NCI-H2081 (cell line): ENCODE results near the gene CLN3.
"Not testable (repeated sequence)": the region's sequence is repeated elsewhere in the genome, so short reads cannot be mapped to it uniquely, and the experiment has no call there.

Source experiments
- DNase-seq, 2 experiments: peaks; one replicate each; lab custom pipeline; 2025; lab: John Stamatoyannopoulos, UW

CLN3 gene

GRCh38 chr16:28513484-28514181 is 21.8 kb upstream of the CLN3 start:
- DNase-seq, result no peak

DNA sequence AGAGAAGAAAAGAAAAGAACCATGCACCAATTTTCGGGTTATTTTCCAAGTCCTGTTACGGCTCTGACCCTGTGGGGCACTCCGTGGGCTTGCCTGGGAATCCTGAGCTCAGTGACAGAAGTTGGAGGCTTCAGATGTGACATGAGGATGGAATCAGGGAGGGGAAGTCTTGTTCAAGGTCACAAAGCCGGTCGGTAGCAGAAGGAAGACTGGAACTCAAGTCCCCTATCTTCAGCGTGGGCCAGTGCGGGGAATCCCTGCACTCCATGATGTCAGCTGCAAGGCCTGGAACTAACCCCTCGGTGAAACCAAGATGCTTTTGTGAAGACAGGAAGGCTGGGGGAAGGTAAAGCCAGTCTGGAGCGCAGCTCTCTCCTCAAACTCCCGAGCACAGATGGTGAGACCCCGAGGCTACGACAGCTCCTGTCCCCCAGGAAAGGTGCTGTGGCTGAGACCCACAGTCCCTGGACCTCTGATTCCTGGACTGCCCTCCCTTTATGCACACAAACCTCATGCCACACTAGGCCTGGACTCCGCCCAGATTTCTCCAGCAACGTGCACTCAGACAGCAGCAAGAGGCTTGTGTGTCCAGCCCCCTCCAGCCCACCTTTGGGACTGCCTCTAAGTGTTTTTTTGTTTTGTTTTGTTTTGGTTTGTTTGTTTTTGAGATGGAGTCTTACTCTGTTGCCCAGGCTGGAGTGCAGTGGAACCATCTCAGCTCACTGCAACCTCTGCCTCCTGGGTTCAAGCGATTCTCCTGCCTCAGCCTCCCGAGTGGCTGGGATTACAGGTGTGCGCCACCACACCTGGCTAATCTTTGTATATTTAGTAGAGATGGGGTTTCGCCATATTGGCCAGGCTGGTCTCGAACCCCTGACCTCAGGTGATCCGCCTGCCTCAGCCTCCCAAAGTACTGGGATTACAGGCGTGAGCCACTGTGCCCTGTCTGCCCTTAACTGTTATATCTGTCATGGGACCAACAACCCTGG is 20.2 kb upstream of the CLN3 start:
- DNase-seq, result no peak

DNA sequence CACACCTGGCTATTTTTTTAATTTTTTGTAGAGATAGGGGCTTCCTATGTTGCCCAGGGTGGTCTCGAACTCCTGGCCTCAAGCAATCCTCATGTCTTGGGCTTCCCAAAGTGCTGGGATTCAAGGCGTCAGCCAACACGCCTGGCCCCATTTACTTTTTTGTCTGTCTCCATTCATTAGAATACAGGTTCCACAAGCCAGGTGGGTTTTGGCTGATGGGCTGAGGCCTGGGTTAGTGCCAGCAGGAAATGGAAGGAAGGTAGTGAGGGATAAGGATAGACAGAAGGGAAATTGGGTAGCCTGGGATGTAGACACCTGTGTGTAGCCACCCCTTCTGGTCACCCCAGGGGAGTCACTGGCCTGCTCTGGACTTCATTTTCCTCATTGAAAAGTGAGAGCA is 19.2 kb upstream of the CLN3 start:
- DNase-seq, result no peak

DNA sequence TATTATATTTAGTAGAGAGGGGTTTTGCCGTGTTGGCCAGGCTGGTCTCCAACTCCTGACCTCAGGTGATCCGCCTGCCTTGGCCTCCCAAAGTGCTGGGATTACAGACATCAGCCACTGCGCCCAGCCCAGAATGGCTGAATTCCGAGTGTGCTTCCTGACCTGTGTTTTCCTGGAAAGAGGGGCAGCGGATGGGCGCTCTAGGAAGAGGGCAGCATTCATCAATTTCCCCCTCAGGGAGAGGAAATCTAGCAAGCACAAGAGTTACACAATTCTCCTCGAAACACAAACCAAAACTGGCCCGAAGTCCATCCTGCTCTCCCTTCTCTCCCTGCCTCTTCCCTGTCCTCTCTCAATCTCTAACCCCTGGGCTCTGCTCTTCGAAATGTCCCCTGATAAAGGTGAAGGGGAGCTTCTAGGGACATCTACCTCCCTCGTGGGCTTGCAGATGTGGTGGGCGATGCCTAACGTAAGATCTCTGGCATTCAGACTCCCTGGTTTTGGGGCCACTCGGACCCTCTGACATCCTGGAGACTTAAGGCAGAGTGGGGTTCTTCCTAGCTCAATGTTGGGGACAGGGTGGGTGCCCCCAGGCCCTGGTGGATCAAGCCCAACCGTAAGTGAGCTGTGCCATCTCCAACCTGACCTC is 13.7 kb upstream of the CLN3 start:
- no peak for DNase-seq

DNA sequence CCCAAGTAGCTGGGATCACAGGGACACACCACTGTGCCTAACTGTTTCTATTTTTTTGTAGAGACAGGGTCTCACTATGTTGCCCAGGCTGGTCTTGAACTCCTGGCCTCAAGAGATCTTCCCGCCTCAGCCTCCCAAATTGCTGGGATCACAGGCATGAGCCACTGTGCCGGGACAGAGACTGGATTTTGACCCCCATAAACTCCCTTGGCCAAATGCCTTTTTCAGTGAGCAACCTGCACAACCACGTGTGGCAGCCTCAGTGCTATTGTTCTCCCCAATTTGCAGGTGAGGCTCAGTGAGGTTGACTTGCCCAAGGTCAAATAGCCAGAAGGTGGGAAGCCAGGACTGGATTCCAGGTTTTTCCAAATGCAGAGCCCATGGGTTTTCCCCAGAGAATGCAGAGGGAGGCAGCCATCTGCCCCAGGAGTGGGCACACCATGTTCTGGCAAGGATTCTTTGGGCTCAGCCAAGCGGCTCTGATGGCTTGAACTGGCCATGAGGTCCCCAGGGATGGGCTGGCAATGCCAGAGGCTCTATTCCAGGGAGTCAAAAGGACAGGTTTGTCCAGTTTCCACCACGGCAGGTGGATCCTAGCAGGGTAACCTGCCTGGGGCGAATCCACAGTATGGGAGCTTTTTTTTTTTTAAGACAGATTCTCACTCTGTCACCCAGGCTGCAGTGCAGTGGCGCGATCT is 13.0 kb upstream of the CLN3 start:
- no peak for DNase-seq

GRCh38 chr16:28503470-28504259 is 11.8 kb upstream of the CLN3 start:
- DNase-seq, result no peak

DNA sequence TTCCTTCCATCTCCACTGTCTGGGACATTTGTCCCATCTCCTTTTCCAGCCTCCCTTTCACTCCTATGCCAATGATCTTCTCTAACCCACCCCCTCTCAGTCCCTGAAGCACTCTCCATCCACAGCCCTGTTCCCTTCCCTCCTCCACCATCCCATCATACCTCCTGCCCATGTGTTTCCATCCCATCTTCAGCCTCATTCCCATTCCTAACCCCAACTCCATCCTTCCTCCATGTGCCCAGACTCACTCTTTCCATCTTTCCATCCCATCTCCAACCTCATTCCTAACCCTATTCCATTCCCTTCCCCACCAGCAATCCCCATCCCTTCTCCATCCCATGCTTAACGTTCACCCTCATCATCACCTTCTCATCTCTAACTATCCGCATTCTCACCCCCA is 10.4 kb upstream of the CLN3 start:
- DNase-seq, result no peak

- no peak for DNase-seq
Observed at GRCh38 chr16:28501258-28502232, 9.7 kb upstream of the CLN3 start.

DNA sequence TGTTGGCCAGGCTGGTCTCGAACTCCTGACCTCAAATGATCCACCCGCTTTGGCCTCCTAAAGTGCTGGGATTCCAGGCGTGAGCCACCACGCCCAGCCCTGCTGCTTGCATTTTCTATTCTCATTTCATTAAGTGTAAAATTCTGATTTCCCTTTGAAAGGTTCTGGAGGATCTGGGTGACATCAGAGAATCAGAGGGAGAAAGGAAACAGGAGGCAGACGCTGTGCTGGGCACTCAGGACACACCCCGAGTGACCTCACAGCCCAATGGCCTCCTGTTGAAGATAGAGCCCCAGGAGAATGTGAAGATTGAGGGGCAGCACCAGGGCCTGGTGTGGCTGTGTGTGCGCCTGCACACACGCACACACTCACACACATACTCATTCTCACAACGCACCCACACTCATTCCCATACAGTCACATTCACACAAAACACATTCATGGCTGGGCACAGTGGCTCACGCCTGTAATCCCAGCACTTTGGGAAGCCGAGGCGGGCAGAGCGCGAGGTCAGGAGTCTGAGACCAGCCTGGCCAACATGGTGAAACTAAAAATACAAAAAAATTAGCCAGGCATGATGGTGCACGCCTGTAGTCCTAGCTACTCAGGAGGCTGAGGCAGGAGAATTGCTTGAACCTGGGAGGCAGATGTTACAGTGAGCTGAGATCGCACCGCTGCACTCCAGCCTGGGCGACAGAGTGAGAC is 8.8 kb upstream of the CLN3 start:
- not testable (repeated sequence) for DNase-seq

DNA sequence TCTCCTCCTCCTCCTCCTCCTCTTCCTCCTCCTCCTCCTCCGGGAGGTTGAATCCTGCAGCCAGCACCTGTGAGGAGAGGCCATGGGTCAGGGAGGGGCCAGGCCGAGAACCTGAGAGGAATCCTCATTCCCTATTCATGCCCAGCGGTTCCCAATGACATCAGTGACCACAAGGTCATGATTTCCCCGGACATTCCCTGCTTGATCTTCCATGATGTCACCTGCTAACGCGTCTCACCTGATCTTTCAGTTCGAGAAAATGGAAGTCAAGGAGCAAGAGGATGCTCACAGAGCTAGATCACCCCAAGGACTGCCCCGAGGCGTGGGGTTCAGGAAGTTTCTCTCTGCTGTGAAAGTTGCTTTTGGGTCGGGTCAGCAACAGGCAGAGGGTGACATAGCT is 8.0 kb upstream of the CLN3 start:
- DNase-seq, result no peak

- DNase-seq, result no peak
Observed at GRCh38 chr16:28498666-28499381, 7.0 kb upstream of the CLN3 start.

- no peak for DNase-seq
Observed at GRCh38 chr16:28497861-28498599, 6.2 kb upstream of the CLN3 start.

DNA sequence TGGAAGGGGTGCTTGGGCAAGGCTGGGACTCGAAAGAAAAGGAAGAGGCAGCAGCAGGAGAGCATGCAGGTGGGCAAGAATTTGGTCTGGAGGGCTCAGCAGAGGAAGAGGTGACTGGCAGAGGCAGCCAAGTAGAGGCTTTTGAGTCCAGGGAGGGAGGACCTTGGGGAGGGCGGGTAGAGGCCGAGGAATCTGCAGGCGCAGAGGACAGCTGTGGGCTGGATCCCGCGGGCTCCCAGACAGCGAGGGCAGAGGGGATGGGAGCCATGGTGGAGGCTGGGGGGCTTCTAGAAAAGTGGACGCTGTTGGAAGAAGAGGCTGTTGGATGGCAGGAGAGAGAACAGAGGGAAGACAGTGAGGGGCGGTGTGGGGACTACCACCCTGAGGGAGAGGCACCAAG is 5.5 kb upstream of the CLN3 start:
- no peak for DNase-seq

DNA sequence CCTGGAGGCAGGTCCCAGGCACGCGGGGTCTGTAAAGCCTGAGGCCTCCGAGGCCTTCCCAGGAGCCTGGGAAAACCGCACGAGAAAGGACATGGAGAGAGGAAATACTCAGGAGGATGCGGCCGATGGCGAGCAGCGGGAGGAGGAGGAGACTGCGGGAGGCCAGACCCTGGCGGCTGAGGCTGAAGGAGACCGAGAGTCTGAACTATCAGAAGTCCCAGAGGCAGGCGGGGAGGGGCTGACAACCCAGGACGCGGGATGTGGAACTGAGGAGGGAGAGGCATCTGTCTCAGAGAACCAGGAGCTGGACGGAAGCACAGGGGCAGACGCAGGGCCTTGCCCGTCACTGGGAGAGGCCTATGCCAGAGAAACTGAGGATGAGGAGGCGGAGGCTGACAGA is 5.0 kb upstream of the CLN3 start:
- DNase-seq, result no peak

GRCh38 chr16:28495795-28496749 is 4.2 kb upstream of the CLN3 start:
- DNase-seq, result no peak

DNA sequence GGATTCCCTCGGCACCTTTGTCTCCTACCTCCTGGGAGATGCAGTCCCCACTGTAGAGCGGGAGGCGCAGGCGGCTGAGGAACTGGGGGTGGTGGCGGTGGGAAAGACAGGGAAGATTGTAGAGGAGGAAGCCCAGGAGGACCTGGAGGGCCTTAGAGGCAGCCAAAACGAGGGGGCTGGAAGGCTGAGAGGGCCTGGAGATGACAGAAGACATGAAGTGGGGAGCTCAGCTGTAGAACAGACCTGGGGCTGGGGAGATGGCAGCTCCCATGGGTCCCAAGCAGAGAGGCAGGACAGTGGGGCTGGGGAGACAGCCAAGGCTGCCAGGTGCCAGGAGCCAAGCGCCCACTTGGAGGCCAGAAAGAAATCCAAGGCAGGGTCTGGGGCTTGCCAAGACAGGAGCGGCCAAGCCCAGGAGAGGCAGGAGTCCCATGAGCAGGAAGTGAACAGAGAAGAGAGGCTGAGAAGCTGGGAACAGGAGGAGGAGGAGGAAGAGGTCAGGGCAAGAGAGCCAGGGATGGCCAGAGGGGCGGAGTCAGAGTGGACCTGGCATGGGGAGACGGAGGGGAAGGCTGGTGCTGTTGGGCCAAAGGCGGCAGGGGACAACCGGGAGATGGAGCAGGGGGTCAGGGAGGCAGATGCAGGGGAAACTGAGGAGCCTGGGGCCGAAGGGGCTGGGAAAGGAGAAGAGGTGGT is 3.4 kb upstream of the CLN3 start:
- no peak for DNase-seq
